Gastroesophageal sphincter (tissue), 4 donors: ENCODE measurements around the gene PTH. TPM values are rescaled to one million over a fixed set of nuclear protein-coding genes. Genes with fewer than 3 reads are reported as not detected.

Source experiments
- ATAC-seq: fragments of 150-250 bp; one replicate; pipeline ENCODE4 v1.9.1; 2016; ENCODE audit warnings: mild to moderate bottlenecking, moderate library complexity
- H3K27ac ChIP-seq, 4 donors: fragments of 200-600 bp; sonication (generic) in 3 of 4; 1 replicate in 3 of 4; 2 replicates in 1 of 4; pipeline ENCODE4 v1.5.1; 2016 to 2019
- H3K27me3 ChIP-seq: fragments of 200-600 bp; sonication (generic); one replicate; pipeline ENCODE4 v1.5.1; 2019
- H3K36me3 ChIP-seq, 2 donors: fragments of 200-600 bp; sonication (generic); one replicate each; pipeline ENCODE4 v1.5.1; 2019; ENCODE audit warnings: control low read depth in 1 of 2
- H3K4me1 ChIP-seq, 3 donors: fragments of 200-600 bp; sonication (generic); 1 replicate in 2 of 3; 2 replicates in 1 of 3; pipeline ENCODE4 v1.5.1; 2016 to 2019; ENCODE audit warnings: control low read depth in 2 of 3
- H3K4me3 ChIP-seq, 2 donors: fragments of 200-600 bp; sonication (generic); one replicate each; pipeline ENCODE4 v1.5.1; 2019; ENCODE audit warnings: mild to moderate bottlenecking in 1 of 2, moderate library complexity in 1 of 2
- H3K9me3 ChIP-seq, 3 donors: fragments of 200-600 bp; sonication (generic); one replicate each; pipeline ENCODE4 v1.5.1; 2017 to 2019; ENCODE audit warnings: control low read depth in 2 of 3
- EP300 ChIP-seq: sonication (generic); formaldehyde crosslinking; IDR thresholded peaks from one replicate; pipeline ENCODE4 v1.6.1; 2017; ENCODE audit warnings: antibody characterized with exemption, mild to moderate bottlenecking
- POLR2A ChIP-seq, 2 donors: fragments of 450-650 bp; IDR thresholded peaks; one replicate each; pipeline ENCODE4 v1.6.1; 2017; ENCODE audit warnings: antibody characterized with exemption in 2 of 2, mild to moderate bottlenecking in 2 of 2, moderate library complexity in 1 of 2
- POLR2AphosphoS5 ChIP-seq: sonication (generic); formaldehyde crosslinking; IDR thresholded peaks from one replicate; pipeline ENCODE4 v1.6.1; 2017; ENCODE audit warnings: antibody characterized with exemption
- WGBS, 2 donors: methylation state at CpG; one replicate each; pipeline ENCODE4 v1.1.5; 2018; ENCODE audit warnings: low coverage in 1 of 2; 5-methylcytosine and 5-hydroxymethylcytosine counted together
- total RNA-seq, 4 donors: library from RNA; depleted of rRNA; stranded (reverse); fragments of >200 nt; gene quantifications; one replicate each; pipeline ENCODE4 v1.1.0, GENCODE V29; 2016
- TF ChIP-seq, protein P1 (sequence below), 4 experiments: fragments of 200-600 bp in 2 of 4; fragments of 450-650 bp in 2 of 4; sonication (generic) in 1 of 4; IDR thresholded peaks; one replicate each; pipeline ENCODE4 v1.5.1; 2017 to 2019; ENCODE audit warnings: antibody characterized with exemption in 4 of 4, mild to moderate bottlenecking in 2 of 4, moderate library complexity in 2 of 4

Gene PTH
- total RNA-seq = not detected

DNA sequence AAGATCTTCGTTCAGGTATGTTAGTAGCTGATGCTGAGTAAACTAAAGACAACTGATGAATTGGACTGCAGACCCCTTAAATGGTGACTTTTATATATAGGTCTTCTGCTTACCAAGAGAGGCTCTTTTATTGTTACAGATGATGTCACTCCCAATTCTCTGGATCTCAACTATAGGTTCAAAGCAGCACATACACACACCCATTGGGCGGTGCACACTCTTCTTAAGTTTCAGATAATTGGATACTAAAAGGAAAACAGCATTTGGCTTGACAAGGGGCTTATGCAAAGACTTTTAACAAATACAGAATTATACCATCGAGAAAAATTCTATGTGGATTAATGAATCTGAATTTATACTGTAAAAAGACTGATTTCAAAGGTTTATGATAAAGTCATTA, at the start of gene PTH:
Gene PTH, minus strand, starts transcription at position 69 of the 400 bp plus-strand sequence. CDS start 3,142 bp downstream, outside the sequence.
- no peak within 1 kb of the TSS for H3K4me3 ChIP-seq
- peaks cover 8% of the 10 kb centered on the region for H3K27me3 ChIP-seq
- no peaks in the 10 kb centered on the region for H3K4me1 ChIP-seq
- H3K9me3 ChIP-seq = no peaks in the 10 kb centered on the region
- no peaks in the 10 kb centered on the region for H3K36me3 ChIP-seq
- no peak for TF ChIP-seq POLR2A (IDR thresholded peaks at IDR 0.05)
- TF ChIP-seq POLR2AphosphoS5 = no peak
- no peak for TF ChIP-seq EP300
- TF ChIP-seq, protein P1, sequence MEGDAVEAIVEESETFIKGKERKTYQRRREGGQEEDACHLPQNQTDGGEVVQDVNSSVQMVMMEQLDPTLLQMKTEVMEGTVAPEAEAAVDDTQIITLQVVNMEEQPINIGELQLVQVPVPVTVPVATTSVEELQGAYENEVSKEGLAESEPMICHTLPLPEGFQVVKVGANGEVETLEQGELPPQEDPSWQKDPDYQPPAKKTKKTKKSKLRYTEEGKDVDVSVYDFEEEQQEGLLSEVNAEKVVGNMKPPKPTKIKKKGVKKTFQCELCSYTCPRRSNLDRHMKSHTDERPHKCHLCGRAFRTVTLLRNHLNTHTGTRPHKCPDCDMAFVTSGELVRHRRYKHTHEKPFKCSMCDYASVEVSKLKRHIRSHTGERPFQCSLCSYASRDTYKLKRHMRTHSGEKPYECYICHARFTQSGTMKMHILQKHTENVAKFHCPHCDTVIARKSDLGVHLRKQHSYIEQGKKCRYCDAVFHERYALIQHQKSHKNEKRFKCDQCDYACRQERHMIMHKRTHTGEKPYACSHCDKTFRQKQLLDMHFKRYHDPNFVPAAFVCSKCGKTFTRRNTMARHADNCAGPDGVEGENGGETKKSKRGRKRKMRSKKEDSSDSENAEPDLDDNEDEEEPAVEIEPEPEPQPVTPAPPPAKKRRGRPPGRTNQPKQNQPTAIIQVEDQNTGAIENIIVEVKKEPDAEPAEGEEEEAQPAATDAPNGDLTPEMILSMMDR (IDR thresholded peaks at IDR 0.05) = no peak
- 76 to 91% methylated on average over 3 of the region's 3 CpGs for WGBS, 2 donors
- no peak for ATAC-seq
- no peak within 1 kb of the TSS for H3K27ac ChIP-seq

GRCh38 chr11:13538044-13538443, 42.2 kb upstream of the PTH start:
- no peak overlapping the region for H3K27ac ChIP-seq
- H3K27me3 ChIP-seq = peaks cover 9% of the 10 kb centered on the region
- H3K36me3 ChIP-seq = no peaks in the 10 kb centered on the region
- no peaks in the 10 kb centered on the region for H3K4me1 ChIP-seq
- WGBS, 2 donors = 75% methylated on average over 1 of the region's 1 CpG; no CpG with 5 or more reads in 1 of the 2 donors
- TF ChIP-seq, protein P1 (IDR thresholded peaks at IDR 0.05) = no peak
- TF ChIP-seq EP300 (no peak), POLR2A (IDR thresholded peaks at IDR 0.05) (no peak), POLR2AphosphoS5 (no peak)
- peaks cover 0 to 13% (median 0%) of the 10 kb centered on the region in 3 donors for H3K9me3 ChIP-seq
- ATAC-seq = no peak
- no peak overlapping the region for H3K4me3 ChIP-seq

- Histone ChIP-seq H3K4me3 (no peak overlapping the region), H3K4me1 (no peaks in the 10 kb centered on the region), H3K36me3 (no peaks in the 10 kb centered on the region), H3K27me3 (peaks cover 9% of the 10 kb centered on the region), H3K27ac (no peak overlapping the region), H3K9me3 (peaks cover 0 to 23% (median 0%) of the 10 kb centered on the region in 3 donors)
- WGBS, 2 donors = 29 to 50% methylated on average over 1 to 2 of the region's 2 CpGs
- TF ChIP-seq EP300 (no peak), POLR2AphosphoS5 (no peak)
- TF ChIP-seq, protein P1 (IDR thresholded peaks at IDR 0.05) = no peak
- no peak for ATAC-seq
These were observed 40.0 kb upstream of the PTH start for GRCh38 chr11:13535819-13536218.

DNA sequence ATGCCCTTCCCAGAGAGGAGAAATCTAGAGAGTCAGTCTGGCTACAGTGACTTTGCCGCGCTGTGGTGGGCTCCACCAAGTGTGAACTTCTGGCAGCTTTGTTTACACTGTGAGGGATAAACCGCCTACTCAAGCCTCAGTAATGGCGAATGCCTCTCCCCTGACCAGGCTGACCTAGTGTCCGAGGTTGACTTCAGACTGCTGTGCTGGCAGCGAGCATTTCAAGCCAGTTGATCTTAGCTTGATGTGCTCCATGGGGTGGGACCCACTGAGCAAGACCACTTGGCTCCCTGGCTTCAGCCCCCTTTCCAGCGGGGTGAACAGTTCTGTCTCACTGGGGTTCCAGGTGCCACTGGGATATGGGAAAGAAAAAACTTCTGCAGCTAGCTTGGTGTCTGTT, 38.6 kb upstream of the PTH start:
- WGBS, 2 donors = 80% methylated on average over 2 of the region's 7 CpGs; no CpG with 5 or more reads in 1 of the 2 donors
- peaks cover 9% of the 10 kb centered on the region for H3K27me3 ChIP-seq
- H3K9me3 ChIP-seq = peaks cover 0 to 23% (median 0%) of the 10 kb centered on the region in 3 donors
- no peak for TF ChIP-seq POLR2AphosphoS5
- TF ChIP-seq, protein P1 (IDR thresholded peaks at IDR 0.05) = no peak
- no peak for TF ChIP-seq POLR2A (IDR thresholded peaks at IDR 0.05)
- no peak for TF ChIP-seq EP300
- H3K36me3 ChIP-seq = no peaks in the 10 kb centered on the region
- ATAC-seq = no peak
- H3K4me3 ChIP-seq = no peak overlapping the region
- H3K27ac ChIP-seq = no peak overlapping the region
- no peaks in the 10 kb centered on the region for H3K4me1 ChIP-seq

GRCh38 chr11:13525257-13525656, 29.5 kb upstream of the PTH start:
- TF ChIP-seq POLR2A (IDR thresholded peaks at IDR 0.05) (no peak), EP300 (no peak), POLR2AphosphoS5 (no peak)
- TF ChIP-seq, protein P1 (IDR thresholded peaks at IDR 0.05) = no peak
- Histone ChIP-seq H3K36me3 (no peaks in the 10 kb centered on the region), H3K9me3 (no peaks in the 10 kb centered on the region), H3K4me1 (no peaks in the 10 kb centered on the region), H3K27ac (no peak overlapping the region), H3K4me3 (no peak overlapping the region), H3K27me3 (no peaks in the 10 kb centered on the region)
- WGBS, 2 donors = 78 to 80% methylated on average over 2 of the region's 2 CpGs
- ATAC-seq = no peak
